NCI-H1417 (cell line): ENCODE measurements around the gene TMC1.

Source experiments
- DNase-seq, 3 experiments: peaks; one replicate each; lab custom pipeline; 2025; lab: John Stamatoyannopoulos, UW

TMC1 gene

DNA sequence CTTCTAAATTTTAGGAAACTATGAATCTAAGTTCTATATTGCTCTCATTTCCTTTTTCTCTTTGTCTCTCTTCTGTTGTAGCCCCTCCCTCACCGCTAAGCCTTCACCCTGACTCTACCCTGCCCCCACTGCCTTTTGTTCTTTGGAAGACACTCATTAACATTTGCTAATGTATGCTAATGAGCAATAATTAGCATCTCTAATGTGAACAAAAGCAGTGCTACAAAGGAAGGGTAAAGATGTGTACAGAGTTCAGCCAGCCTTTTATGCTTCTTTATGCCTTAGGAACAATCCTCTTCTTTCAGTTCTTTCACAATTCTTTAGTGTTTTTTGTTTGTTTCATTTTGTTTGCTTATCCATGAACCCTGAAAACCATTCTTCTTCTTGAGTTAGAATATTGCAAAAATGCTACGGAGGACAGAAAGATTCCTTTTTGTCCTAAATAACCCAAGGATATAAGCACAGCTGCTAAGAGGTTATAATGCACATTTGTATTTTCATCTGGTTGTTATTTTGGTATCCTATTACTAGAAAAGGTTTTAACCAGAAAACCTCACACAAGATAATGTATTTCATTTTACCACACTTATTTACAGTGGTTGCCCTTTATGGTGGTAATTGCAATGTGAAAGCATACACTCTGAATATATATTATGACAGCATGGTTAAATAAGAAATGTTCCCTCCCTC is 159.3 kb downstream of the TMC1 start:
- peak; percentile 56 to 87 (median 73) for DNase-seq

DNA sequence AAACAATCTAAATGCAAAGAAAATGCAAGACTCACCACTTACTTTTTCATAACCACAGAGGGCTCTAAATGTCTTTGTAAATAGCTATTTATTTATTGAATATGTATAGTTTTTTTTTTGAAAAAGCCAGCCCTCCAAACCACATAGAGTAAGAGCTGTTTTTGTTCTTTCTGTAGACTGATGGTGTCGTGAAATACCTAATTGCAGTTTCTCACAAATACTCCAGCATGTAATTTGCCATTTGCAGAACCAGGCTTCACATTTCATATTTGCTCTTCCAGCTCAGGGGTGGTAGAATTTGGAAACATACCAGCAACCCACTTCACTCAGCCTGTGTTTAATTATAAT is 159.8 kb downstream of the TMC1 start:
- peak; percentile 73 to 96 (median 81) for DNase-seq

DNA sequence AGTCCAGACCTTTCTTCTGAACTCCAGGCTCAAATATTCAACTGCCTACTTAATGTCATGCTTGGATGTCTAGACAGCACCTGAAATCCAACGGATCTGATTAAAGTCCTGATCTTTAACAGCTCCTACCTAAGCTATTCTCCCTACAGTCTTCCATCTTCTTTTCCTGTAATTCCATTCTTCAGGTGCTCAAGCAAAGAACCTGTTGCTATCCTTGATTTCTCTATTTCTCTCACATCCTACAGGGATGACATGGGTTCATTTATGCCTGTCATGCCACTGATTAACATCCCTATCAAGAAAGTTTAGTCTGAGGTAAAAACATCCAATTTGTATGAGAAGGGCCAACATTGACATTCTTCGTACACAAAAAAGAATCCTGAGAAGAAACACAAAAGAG is 163.2 kb downstream of the TMC1 start:
- DNase-seq = no peak

DNA sequence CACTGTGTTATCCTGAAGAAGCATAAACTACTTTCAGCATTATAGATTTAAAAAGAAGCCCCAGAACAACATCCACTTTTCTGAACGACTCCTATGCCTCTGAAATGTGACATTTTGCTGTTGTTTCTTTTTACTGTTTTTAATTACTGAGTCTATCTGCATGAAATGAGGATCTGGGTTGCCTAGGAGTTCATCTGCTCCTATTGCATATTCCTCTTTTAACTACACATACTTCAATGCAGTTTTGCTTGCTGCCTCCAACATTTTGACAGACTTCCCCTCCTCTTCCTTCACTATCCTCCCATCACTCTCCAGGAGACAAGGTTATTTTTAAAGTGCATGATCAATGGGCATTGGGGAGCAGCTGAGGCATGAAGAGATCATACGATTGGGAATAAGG is 164.5 kb downstream of the TMC1 start:
- DNase-seq = no peak

DNA sequence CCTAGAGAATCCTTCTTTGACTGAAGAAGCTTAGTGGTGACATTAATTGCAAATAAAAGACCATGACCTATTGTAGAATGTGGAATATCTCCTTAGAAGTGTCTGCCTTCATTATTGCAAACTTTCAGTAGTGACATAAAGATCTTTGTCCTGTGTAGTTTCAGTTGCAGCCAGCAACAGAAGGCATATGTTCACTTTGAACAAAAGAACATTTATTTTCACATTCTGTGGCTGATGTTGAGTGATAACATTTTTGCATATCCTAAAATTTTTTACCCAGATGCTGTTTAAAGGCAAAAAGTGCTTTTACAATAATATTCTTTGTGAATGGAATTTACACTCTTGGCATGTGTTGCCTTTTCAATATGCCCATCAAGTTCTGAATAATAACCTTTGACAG is 165.9 kb downstream of the TMC1 start:
- DNase-seq = no peak

DNA sequence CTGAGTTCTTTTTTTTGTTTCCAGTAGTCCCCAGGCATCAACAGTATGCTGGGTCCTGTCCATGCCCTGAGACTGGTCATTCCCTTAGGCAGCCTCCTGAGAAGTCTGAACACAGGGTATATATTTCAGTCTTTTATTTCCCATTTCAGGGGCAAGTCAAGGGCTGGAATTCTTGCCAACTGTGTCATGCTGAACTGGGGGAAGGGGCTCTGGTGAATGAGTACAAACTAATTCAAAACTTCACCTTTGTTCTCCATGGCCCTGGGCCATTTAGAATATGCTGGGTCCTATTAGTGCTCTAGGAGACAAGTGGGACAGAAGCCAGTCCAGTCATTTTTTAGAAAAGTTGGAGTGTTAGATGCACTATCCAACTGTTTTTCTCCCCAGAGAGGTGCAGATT is 170.3 kb downstream of the TMC1 start:
- DNase-seq = no peak

DNA sequence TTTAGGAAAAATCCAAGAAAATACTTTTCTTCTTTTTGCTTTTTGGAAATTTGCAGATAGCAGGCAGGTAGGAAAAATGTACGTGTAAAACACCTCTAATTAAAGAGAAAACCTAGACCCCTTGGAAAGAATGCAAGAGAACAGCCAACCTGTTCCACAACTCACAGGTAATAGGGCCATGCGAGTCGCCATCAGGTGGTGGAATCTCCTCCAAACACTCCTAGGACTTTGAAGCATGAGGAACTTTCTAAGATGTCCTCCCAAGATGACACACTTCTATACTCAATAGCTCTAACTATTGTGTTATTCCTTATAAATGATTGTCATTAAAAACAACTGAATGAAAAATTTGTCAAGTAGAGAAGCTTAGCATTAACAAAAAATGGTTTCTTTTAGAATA is 174.0 kb downstream of the TMC1 start:
- DNase-seq = no peak

DNA sequence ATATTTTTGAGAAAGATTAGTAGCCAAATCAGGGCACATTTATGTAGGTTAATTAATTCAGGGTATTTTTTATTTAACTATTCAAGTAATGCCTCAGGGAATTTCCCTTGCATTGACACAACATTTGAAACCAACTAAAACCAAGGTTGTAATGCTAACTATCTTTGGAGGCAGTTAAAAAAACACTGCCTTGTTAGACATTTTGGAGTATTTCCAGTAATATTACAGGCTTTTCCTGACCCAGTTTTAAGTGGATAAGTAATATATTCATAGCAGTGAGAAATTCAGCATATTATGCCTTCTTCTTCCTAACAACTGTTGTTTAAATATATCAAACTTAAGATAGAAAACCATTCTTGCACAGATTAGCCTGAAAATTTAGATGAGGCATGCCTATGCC is 175.1 kb downstream of the TMC1 start:
- DNase-seq = no peak

DNA sequence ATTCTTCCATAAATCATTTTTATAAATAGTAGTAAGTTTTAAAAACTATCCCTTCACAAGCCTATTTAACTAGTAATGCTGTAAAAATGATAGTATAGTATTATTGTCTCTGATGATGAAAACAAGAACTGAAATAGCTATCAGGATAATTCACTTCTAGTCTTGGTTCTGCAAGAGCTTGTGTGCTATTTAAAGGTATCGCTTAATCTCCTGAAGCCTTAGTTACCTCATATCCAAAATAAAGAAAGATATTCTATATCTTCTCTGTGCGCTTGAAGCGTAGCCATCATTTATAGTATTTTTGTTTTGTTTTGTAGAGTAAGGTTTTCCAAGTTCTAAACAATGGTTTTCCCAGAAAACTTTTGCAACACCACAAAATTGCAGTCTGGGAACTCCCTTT is 180.1 kb downstream of the TMC1 start:
- DNase-seq = no peak

DNA sequence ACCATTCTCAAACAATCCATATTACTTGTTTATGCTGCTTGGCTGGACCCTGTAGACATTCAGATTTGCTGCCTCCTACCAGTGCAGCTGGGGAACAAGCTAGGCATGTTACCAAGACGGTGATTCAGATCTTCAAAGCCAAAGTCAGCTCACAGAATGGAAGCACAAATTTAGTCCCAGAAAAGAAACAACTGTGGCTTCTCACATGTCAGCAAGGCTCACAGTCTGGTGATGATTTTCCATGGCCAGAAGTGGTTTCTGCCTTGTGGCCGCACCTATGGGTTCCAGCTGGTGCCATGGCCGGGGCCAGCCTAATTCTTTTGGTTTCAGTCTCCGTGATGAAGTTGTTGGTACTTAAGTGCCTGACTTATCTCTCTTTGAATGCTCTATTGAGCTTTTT is 182.2 kb downstream of the TMC1 start:
- no peak for DNase-seq

DNA sequence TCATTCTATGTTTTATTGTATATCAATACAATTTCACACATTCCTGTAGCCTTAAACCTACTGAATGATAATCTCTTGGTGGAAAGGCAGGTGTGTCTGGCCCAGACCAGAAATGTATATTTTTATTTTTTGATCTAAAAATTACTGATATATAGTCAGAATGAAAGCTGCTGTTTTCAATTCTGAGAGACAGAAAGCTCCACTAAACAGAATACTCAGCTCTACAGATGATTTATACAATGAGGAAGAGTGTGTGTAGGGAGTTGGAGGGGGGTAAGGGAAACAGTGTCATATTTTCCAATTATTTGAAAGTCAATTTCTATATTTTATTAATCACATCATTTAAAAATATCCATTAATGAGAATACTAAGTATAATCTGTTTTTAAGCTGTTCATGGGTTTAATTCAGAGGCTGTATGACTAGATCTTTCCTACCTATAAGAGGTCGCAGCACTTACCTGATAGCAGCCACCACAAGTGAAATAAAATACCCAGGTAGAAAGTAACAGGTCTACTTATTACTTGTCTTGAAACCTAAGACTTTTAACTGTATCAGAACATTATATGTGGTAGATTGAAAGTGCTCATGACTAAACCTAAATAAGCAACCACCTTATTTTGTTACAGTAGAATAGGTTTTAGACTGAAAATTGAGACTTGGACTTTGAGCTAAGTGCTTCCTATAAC is 183.4 kb downstream of the TMC1 start:
- DNase-seq = no peak

DNA sequence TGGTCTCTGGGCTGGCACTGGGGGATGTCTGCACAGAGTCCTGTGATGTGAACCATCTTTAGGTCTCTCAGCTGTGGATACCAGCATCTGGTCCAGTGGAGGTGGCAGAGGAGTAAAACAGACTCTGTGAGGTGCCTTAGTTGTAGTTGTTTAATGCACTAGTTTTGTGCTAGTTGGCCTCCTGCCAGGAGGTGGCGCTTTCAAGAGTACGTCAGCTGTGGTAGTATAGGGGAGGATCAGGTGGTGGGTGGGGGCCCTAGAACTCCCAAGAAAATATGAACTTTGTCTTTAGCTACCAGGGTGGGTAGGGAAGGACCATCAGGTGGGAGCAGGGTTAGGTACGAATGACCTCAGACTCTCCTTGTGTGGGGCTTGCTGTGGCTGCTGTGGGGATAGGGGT is 197.1 kb downstream of the TMC1 start:
- no peak for DNase-seq

DNA sequence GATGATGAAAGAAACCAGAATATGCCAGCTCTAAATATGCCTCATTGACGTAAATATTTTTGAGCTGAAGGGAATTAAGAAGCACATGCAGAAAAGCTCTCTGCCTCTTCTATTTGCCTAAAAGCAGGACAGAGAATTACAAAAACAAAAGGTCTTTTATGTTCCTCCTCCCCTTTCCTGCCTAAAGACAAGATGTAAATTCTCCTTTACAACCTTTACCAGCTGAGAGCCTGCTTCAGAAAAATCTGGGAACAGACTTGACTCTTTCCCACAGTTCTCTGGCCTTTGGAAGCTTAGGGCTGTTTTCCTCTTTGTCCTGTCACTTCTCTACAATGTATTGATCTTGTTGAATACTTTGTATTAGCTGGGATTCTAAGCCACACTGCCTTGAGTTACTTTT is 199.7 kb downstream of the TMC1 start:
- DNase-seq = no peak

DNA sequence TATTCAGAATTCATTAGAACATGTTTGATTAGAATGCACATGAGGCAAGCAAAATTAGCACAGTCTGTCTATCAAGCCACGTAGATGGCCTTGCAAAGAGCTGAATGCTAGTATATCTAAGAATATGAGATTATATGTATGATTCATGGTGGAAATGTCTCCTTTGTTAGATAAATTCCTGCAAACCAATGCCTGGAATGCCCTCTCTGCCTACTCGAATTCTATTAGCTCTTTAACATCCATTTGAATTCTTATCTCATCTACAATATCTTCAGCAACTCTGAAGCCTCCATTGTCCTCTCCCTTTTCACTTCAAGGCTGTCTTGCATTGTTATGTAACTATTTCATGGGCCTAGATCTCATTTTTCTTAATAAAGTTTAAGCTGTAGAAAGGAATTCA is 205.5 kb downstream of the TMC1 start:
- no peak for DNase-seq

DNA sequence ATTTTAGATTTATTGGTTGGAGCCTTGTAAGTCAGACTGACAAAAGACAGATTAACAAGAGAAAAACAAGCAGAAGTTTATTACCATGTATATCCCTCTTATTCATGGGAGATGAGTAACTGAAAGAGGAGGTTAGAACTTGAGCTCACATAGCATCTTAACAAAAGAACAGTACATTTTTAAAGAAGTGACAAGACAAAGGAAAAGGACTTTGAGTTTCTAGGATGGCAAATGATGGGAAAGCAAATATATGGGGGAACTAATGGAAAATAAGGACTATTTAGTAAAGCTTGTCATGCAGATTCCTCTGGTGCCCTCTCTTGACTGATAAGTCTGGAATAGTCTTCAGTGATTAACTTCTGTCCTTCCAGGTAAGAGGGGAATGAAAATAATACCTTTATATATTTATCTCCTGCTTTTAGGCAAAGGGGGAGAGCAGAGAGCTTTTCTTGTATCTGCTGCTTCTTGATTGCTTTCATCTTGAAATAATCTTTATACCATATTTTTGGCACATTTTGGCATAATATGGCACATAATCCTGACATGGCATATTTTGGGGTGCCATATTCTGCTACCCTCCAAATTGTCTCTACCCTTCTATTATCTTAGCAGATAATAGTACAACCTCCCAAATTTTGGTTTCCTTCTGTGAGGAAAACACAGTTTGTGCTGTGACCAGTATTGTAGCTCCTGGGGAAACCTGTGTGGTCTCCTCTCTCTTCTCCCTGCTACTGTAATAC is 206.8 kb downstream of the TMC1 start:
- no peak for DNase-seq

DNA sequence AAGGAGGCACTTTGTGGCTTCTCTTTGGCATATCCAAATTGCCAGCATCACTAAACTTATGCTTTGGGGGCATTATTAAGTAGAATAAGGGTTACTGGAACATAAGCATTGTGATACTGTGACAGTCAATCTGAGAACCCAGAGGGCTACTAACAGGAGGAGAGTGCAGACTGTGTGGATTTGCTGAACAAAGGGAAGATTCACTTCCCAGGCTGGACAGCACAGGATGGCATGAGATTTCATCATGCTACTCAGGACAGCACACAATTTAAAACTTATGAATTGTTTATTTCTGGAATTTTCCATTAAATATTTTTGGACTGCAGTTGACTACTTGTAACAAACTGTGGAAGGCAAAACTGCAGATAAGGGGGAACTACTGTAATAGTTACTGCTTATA is 212.5 kb downstream of the TMC1 start:
- DNase-seq = no peak

DNA sequence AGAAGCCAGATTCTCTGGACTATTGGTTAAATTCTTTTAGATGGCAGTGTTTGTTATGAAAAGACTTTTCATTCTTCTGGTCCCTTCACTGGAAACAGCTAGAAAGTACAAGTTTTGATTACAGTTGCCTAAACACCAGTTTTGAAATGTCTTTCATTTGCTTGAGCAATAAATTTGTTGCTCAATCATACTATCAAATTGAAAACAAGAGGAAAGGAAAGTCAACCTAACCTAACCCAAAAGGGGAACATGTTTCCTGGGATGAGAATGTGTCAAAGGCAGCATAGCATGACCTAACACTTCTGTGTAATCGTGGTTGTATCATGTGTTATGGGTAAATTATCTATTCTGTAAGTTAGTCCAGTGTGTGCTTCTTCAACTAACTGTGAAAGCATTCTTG is 213.2 kb downstream of the TMC1 start:
- no peak for DNase-seq

DNA sequence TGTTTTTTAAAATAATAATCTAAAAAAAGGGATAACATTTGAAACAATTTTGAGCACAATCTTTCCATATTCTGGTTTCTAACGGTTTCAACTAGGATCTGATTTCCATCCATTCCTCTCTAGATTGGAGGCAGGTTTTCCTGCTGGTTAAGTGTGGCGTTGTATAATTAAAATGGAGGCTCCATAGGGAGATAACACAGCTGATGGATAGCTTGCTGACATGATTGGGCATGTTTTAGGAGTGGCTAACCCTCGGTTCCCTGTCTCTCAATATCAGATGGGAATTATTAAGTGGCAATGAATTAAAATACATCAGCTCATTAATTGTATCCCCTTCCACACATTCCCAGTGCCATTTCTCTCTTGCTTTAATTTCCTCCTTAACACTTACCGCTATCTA is 222.4 kb downstream of the TMC1 start:
- DNase-seq = peak in 2 of 3 experiments; percentile 52 to 87

DNA sequence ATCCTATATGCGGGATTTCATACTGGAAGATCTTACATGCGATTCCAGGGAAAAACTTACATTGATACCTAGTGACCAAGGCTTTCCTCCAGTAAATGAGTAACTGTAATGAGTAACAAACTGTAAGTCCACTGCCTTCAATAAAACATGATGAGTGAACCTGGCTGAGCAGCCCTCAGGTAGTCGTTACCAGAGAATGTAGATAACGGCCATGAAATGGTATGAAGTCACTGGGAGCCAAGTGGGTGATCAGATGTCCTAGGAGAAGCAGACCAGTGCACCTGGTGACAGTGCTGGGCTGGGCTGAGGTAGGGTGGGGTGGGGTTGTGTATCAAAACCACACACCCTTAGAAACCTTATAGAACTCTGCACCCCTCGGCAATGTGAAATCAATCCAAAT is 227.9 kb downstream of the TMC1 start:
- DNase-seq = no peak

DNA sequence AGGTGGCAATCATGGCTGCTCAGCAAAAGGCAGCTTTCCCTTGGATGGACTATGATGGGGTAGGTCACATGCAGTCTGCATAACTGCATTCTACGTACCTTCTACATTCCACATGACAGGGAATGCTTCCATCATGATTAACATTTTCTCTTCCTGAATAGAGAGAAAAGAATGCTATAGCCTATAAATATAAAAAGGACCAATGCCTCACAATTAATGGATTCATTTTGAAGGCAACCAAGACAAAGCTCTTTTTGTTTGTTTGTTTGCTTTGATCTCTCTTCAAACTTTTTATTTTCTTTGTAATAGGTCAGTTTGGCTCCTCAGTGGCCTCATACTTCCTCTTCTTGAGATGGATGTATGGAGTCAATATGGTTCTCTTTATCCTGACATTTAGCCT is 230.1 kb downstream of the TMC1 start:
- DNase-seq = no peak

DNA sequence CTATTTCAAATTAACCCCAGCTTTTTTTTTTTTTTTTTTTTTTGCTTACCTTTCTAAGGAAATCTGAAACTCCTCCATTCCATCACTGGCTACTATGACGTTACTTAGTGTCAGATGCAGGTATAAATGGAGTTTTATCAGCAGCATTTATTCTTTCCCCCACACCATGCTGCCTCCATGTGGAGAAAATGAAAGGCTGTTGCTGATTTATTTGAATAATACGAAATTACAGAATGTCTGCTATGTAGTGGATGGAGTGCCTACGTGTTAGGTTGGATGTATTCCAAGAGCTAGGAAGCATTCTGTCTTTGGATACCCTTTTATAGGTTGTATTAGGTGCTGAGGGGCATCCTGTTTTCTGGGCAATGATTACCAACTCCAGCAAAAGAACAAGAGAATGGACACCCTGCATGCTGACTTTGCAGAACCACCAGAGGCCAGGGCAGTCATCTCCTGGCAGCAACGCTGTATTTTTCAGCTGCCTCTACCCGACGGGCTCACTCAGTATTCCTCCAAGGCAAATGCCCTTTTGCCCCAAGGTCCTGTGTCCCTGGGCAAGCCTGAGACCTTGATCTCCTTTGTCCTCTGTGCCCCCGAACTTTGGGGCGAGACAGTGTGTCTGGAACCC is 232.0 kb downstream of the TMC1 start:
- peak in 1 of 3 experiments; percentile 39 for DNase-seq

DNA sequence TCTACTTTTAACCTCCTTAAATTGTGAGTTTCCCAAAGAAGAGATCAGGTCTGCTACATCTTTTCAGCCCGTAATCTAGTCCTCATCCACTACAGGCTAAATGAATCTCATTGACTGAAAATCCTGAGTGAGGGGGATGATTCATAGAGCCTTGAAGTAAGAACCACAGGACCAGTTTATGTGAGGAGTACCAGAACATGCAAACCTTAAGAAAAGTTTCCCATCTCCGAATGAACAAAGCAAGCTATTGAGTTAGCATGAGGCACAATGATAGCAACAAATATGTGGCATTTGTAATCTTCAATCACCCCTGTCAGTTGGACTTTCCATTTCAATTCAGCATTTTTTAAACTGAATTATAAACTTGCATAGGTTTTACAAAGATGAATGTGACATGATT is 234.4 kb downstream of the TMC1 start:
- no peak for DNase-seq

DNA sequence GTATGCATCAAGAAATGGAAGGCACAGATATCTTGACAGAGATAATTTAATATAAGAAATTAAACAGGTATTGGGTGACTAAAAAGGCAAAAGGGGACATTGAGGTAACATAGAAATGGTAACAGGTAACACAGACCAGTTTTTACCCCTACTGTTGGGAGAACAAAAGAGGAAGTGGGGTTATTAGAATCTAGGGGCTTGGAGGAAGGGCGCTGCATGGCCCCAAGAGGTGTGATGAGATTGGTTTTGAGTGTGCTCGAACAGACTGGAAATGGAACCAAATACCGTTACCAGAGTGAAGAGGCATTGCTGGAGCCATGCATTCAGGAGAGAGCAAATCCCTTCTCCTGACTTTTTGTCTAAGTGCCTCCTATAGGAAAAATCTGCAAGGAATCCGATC is 237.5 kb downstream of the TMC1 start:
- no peak for DNase-seq
